Endothelial cell of umbilical vein (primary cell): ENCODE data around the gene PLXNB1.

ENCODE experiments used
- CTCF ChIP-seq, 2 donors: IDR thresholded peaks; 1 replicate in 1 of 2; 2 replicates in 1 of 2; pipeline ENCODE4 v1.5.1; 2011; ENCODE audit warnings: low read length in 2 of 2, mild to moderate bottlenecking in 2 of 2, moderate library complexity in 2 of 2, control low read depth in 1 of 2, inconsistent platforms in 1 of 2, low read depth in 1 of 2; ENCODE audit not compliant: insufficient read depth in 1 of 2; ENCODE audit errors: extremely low read depth in 1 of 2
- EZH2 ChIP-seq: IDR thresholded peaks from 2 replicates; pipeline ENCODE4 v1.6.1; 2012; ENCODE audit warnings: borderline replicate concordance, low read depth, mild to moderate bottlenecking, moderate library complexity, low read length, inconsistent platforms; ENCODE audit not compliant: severe bottlenecking
- FOS ChIP-seq: IDR thresholded peaks from 2 replicates; pipeline ENCODE4 v1.6.1; 2011; ENCODE audit warnings: mild to moderate bottlenecking, low read length, moderate library complexity, borderline replicate concordance; ENCODE audit not compliant: insufficient read depth
- GATA2 ChIP-seq: IDR thresholded peaks from 2 replicates; pipeline ENCODE4 v1.7.0; 2011; ENCODE audit warnings: low read depth, mild to moderate bottlenecking, moderate library complexity, mixed read lengths, low read length; ENCODE audit not compliant: insufficient read length, insufficient read depth
- JUN ChIP-seq: IDR thresholded peaks from 2 replicates; pipeline ENCODE4 v1.6.1; 2011; ENCODE audit warnings: borderline replicate concordance, low read depth; ENCODE audit not compliant: insufficient read length, insufficient read depth
- MAX ChIP-seq: IDR thresholded peaks from 2 replicates; pipeline ENCODE4 v1.6.1; 2011; ENCODE audit not compliant: insufficient read depth, insufficient read length
- MYC ChIP-seq: IDR thresholded peaks from one replicate; pipeline ENCODE4 v1.6.1; 2011; ENCODE audit warnings: mild to moderate bottlenecking, low read depth, low read length
- POLR2A ChIP-seq: IDR thresholded peaks from 2 replicates; pipeline ENCODE4 v1.6.1; 2012; ENCODE audit warnings: low read depth, mild to moderate bottlenecking, control low read depth, low read length
- POLR2AphosphoS5 ChIP-seq: IDR thresholded peaks from 2 replicates; pipeline ENCODE4 v1.6.1; 2012; ENCODE audit warnings: low read depth, mild to moderate bottlenecking, control low read depth, low read length, moderate library complexity; ENCODE audit not compliant: insufficient read depth

- TF ChIP-seq CTCF (IDR thresholded peaks at IDR 0.05; ENCODE audit: extremely low read depth in 1 of 2, insufficient read depth in 1 of 2, low read depth in 1 of 2, low read length in 2 of 2) (no peak), POLR2AphosphoS5 (no peak), POLR2A (no peak), JUN (no peak), EZH2 (no peak), MAX (no peak), MYC (no peak), FOS (no peak), GATA2 (no peak)
These were observed 819 bp upstream of the PLXNB1 start for GRCh38 chr3:48430708-48431101.
